ENCODE data around the gene CHST8. TPM values are rescaled to one million over a fixed set of nuclear protein-coding genes. Genes with fewer than 3 reads are reported as not detected.

CHST8 gene
- total and polyA plus RNA-seq, 4 donors, result 0.05 to 0.07 TPM; not detected in 2

GRCh38 chr19:33805840-33806433 is 184.2 kb downstream of the CHST8 start:
- H3K4me3 ChIP-seq (ENCODE audit: low read depth in 1 of 3, low read length in 3 of 3), result no peak overlapping the region
- H3K4me1 ChIP-seq (ENCODE audit: control insufficient read depth in 4 of 4, insufficient read depth in 4 of 4, low read length in 3 of 4), result peaks cover 7 to 12% (median 9%) of the 10 kb centered on the region in 4 donors
- H3K9ac ChIP-seq (ENCODE audit: low read depth in 1 of 2, low read length in 2 of 2), result no peak overlapping the region
- 90% methylated on average over 9 of the region's 9 CpGs for WGBS
- TF ChIP-seq RAD21 (IDR thresholded peaks at IDR 0.05) (no peak), FOXA1 (IDR thresholded peaks at IDR 0.05) (no peak), JUND (IDR thresholded peaks at IDR 0.05) (no peak), RXRA (IDR thresholded peaks at IDR 0.05) (no peak), FOXA2 (IDR thresholded peaks at IDR 0.05) (no peak), SP1 (IDR thresholded peaks at IDR 0.05) (no peak), HNF4A (conservative IDR thresholded peaks at IDR 0.05) (no peak), NR2F2 (IDR thresholded peaks at IDR 0.05) (no peak), EGR1 (IDR thresholded peaks at IDR 0.05; ENCODE audit: low read depth in 2 of 2) (no peak), ATF3 (IDR thresholded peaks at IDR 0.05) (no peak), GABPA (IDR thresholded peaks at IDR 0.05 in 1 of 2, conservative IDR thresholded peaks at IDR 0.05 in 1 of 2) (no peak), YY1 (IDR thresholded peaks at IDR 0.05) (no peak), HNF4G (IDR thresholded peaks at IDR 0.05) (no peak), TAF1 (conservative IDR thresholded peaks at IDR 0.05) (no peak)
- TF ChIP-seq, protein P1, sequence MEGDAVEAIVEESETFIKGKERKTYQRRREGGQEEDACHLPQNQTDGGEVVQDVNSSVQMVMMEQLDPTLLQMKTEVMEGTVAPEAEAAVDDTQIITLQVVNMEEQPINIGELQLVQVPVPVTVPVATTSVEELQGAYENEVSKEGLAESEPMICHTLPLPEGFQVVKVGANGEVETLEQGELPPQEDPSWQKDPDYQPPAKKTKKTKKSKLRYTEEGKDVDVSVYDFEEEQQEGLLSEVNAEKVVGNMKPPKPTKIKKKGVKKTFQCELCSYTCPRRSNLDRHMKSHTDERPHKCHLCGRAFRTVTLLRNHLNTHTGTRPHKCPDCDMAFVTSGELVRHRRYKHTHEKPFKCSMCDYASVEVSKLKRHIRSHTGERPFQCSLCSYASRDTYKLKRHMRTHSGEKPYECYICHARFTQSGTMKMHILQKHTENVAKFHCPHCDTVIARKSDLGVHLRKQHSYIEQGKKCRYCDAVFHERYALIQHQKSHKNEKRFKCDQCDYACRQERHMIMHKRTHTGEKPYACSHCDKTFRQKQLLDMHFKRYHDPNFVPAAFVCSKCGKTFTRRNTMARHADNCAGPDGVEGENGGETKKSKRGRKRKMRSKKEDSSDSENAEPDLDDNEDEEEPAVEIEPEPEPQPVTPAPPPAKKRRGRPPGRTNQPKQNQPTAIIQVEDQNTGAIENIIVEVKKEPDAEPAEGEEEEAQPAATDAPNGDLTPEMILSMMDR (IDR thresholded peaks at IDR 0.05; ENCODE audit: low read depth, low read length, missing input control), result no peak
- TF ChIP-seq, protein P2, sequence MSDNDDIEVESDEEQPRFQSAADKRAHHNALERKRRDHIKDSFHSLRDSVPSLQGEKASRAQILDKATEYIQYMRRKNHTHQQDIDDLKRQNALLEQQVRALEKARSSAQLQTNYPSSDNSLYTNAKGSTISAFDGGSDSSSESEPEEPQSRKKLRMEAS (IDR thresholded peaks at IDR 0.05), result no peak
- TF ChIP-seq, protein P3, sequence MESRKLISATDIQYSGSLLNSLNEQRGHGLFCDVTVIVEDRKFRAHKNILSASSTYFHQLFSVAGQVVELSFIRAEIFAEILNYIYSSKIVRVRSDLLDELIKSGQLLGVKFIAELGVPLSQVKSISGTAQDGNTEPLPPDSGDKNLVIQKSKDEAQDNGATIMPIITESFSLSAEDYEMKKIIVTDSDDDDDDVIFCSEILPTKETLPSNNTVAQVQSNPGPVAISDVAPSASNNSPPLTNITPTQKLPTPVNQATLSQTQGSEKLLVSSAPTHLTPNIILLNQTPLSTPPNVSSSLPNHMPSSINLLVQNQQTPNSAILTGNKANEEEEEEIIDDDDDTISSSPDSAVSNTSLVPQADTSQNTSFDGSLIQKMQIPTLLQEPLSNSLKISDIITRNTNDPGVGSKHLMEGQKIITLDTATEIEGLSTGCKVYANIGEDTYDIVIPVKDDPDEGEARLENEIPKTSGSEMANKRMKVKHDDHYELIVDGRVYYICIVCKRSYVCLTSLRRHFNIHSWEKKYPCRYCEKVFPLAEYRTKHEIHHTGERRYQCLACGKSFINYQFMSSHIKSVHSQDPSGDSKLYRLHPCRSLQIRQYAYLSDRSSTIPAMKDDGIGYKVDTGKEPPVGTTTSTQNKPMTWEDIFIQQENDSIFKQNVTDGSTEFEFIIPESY (IDR thresholded peaks at IDR 0.05), result no peak
- TF ChIP-seq, protein P4, sequence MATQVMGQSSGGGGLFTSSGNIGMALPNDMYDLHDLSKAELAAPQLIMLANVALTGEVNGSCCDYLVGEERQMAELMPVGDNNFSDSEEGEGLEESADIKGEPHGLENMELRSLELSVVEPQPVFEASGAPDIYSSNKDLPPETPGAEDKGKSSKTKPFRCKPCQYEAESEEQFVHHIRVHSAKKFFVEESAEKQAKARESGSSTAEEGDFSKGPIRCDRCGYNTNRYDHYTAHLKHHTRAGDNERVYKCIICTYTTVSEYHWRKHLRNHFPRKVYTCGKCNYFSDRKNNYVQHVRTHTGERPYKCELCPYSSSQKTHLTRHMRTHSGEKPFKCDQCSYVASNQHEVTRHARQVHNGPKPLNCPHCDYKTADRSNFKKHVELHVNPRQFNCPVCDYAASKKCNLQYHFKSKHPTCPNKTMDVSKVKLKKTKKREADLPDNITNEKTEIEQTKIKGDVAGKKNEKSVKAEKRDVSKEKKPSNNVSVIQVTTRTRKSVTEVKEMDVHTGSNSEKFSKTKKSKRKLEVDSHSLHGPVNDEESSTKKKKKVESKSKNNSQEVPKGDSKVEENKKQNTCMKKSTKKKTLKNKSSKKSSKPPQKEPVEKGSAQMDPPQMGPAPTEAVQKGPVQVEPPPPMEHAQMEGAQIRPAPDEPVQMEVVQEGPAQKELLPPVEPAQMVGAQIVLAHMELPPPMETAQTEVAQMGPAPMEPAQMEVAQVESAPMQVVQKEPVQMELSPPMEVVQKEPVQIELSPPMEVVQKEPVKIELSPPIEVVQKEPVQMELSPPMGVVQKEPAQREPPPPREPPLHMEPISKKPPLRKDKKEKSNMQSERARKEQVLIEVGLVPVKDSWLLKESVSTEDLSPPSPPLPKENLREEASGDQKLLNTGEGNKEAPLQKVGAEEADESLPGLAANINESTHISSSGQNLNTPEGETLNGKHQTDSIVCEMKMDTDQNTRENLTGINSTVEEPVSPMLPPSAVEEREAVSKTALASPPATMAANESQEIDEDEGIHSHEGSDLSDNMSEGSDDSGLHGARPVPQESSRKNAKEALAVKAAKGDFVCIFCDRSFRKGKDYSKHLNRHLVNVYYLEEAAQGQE (IDR thresholded peaks at IDR 0.05), result no peak
- H3K9me3 ChIP-seq (ENCODE audit: control insufficient read depth in 4 of 4, low read length in 3 of 4), result no peaks in the 10 kb centered on the region
- H3K36me3 ChIP-seq (ENCODE audit: control insufficient read depth in 4 of 4, insufficient read depth in 3 of 4, low read depth in 1 of 4, low read length in 3 of 4), result no peaks in the 10 kb centered on the region
- H3K27ac ChIP-seq (ENCODE audit: low read depth in 1 of 2, low read length in 2 of 2), result no peak overlapping the region
- no peaks in the 10 kb centered on the region for H3K27me3 ChIP-seq (ENCODE audit: control insufficient read depth in 4 of 4, insufficient read depth in 4 of 4, low read length in 3 of 4)
- no peak for DNase-seq (ENCODE audit: low spot score)
